Neural progenitor cell (in vitro differentiated cells): ENCODE results near the gene ABHD11. TPM values are rescaled to one million over a fixed set of nuclear protein-coding genes. Genes with fewer than 3 reads are reported as not detected.
A peak's percentile ranks its signal among the peaks of the same experiment; 100 is the strongest.

ENCODE experiments used
- DNase-seq: peaks from one replicate; pipeline ENCODE4 v3.0.0-alpha.2; 2016; ENCODE audit warnings: low spot score
- H2AFZ ChIP-seq: fragments of 200-600 bp; sonication (generic); replicated peaks from 2 replicates; pipeline ENCODE4 v1.6.1; 2016; ENCODE audit warnings: antibody characterized with exemption
- H3F3A ChIP-seq: fragments of 200-600 bp; sonication (generic); 2 replicates; pipeline ENCODE4 v1.6.1; 2016; ENCODE audit warnings: antibody characterized with exemption, low read depth
- H3K27ac ChIP-seq: fragments of 200-600 bp; sonication (generic); 2 replicates; pipeline ENCODE4 v1.5.1; 2016; ENCODE audit warnings: mild to moderate bottlenecking
- H3K27me3 ChIP-seq: fragments of 200-600 bp; sonication (generic); 2 replicates; pipeline ENCODE4 v1.6.1; 2016; ENCODE audit warnings: mild to moderate bottlenecking, moderate library complexity
- H3K36me3 ChIP-seq: fragments of 200-600 bp; sonication (generic); 2 replicates; pipeline ENCODE4 v1.5.1; 2016
- H3K4me1 ChIP-seq: fragments of 200-600 bp; sonication (generic); 2 replicates; pipeline ENCODE4 v1.6.1; 2016; ENCODE audit warnings: mixed run types
- H3K4me2 ChIP-seq: fragments of 200-600 bp; sonication (generic); 2 replicates; pipeline ENCODE4 v1.6.1; 2016
- H3K4me3 ChIP-seq: fragments of 200-600 bp; sonication (generic); 2 replicates; pipeline ENCODE4 v1.5.1; 2016
- H3K79me2 ChIP-seq: fragments of 200-600 bp; sonication (generic); 2 replicates; pipeline ENCODE4 v1.6.1; 2016; ENCODE audit warnings: low read depth
- H3K9ac ChIP-seq: fragments of 200-600 bp; sonication (generic); 2 replicates; pipeline ENCODE4 v1.6.1; 2016
- H3K9me3 ChIP-seq: fragments of 200-600 bp; sonication (generic); 2 replicates; pipeline ENCODE4 v1.5.1; 2016; ENCODE audit warnings: low read depth
- H4K20me1 ChIP-seq: fragments of 200-600 bp; sonication (generic); 2 replicates; pipeline ENCODE4 v1.6.1; 2016; ENCODE audit warnings: low read depth
- H3K27ac Mint-ChIP-seq: 3 replicates; pipeline ENCODE4 v1.8.0; 2021; ENCODE audit warnings: mixed read lengths
- H3K27me3 Mint-ChIP-seq: 2 replicates; pipeline ENCODE4 v1.8.0; 2022; ENCODE audit warnings: low read depth, mild to moderate bottlenecking, inconsistent platforms, moderate library complexity, mixed read lengths; ENCODE audit not compliant: insufficient read depth
- H3K36me3 Mint-ChIP-seq: 3 replicates; pipeline ENCODE4 v1.8.0; 2021; ENCODE audit warnings: mixed read lengths
- H3K4me1 Mint-ChIP-seq: 3 replicates; pipeline ENCODE4 v1.8.0; 2021; ENCODE audit warnings: mixed read lengths
- H3K4me3 Mint-ChIP-seq: 3 replicates; pipeline ENCODE4 v1.8.0; 2021; ENCODE audit warnings: mild to moderate bottlenecking, moderate library complexity, mixed read lengths
- H3K9me3 Mint-ChIP-seq: 3 replicates; pipeline ENCODE4 v1.8.0; 2020; ENCODE audit warnings: mixed read lengths
- CTCF ChIP-seq: fragments of 200-600 bp; sonication (generic); IDR thresholded peaks from 2 replicates; pipeline ENCODE4 v1.5.1; 2017; ENCODE audit warnings: antibody characterized with exemption, mild to moderate bottlenecking
- EZH2 ChIP-seq: fragments of 200-600 bp; sonication (generic); IDR thresholded peaks from 2 replicates; pipeline ENCODE4 v1.6.1; 2017; ENCODE audit warnings: antibody characterized with exemption, mild to moderate bottlenecking, moderate library complexity
- EZH2phosphoT487 ChIP-seq: fragments of 200-600 bp; sonication (generic); IDR thresholded peaks from 2 replicates; pipeline ENCODE4 v1.6.1; 2017; ENCODE audit warnings: antibody characterized with exemption
- total RNA-seq: library from RNA; depleted of rRNA; stranded (reverse); fragments of >200 nt; gene quantifications from 2 replicates; pipeline ENCODE4 v1.2.3, GENCODE V29; 2015; ENCODE audit warnings: low replicate concordance

Gene ABHD11
- total RNA-seq, 1 donor from 2014 or later: 9.3 TPM

DNA sequence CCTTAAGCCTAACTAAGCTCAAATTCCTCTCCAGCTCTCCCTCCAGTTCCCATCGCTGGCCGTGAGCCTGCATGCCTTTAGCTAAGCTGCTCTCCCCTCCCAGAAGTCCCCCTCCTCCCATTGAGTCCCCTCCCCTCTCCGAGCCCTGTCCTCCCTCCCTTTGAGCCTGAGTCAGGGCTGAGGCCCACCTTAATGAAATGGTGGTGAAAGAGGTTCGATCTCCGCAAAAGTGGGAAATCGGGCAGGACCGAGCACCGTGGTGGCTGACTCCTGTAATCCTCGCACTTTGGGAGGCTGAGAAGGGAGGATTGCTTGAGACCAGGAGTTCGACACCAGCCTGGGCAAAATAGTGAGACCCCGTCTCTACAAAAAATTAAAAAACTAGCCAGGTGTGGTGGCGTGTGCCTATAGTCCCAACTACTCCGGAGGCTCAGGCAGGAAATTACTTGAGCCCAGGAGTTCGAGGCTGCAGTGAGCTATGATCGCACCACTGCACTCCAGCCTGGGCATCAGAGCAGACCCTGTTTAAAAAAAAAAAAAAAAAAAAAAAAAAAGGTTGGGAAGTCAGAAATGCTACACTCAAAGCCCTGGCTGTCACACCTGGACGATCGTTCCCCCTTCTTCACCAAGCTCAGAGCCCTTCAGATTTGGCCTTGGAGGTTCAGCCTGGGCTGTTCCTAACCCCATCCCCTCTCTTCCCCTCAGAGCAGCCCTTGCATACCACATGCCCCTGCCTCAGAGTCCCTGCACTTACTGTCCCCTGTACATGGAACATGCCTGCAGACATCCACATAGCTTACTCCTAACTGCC, 32.5 kb upstream of the ABHD11 start:
- DNase-seq: no peak
- Histone ChIP-seq H3K79me2 (no peaks in the 10 kb centered on the region), H3K27ac (no peak overlapping the region), H2AFZ (peak overlapping the region; percentile 97), H3K9me3 (no peaks in the 10 kb centered on the region), H3K4me1 (peaks cover 5% of the 10 kb centered on the region), H3K36me3 (no peaks in the 10 kb centered on the region), H4K20me1 (no peaks in the 10 kb centered on the region), H3K4me3 (peak overlapping the region; percentile 65), H3K4me2 (peak overlapping the region; percentile 87), H3F3A (peaks cover 19% of the 10 kb centered on the region), H3K9ac (no peak overlapping the region), H3K27me3 (peaks cover 25% of the 10 kb centered on the region)
- H3K9me3 Mint-ChIP-seq: no peaks in the 10 kb centered on the region
- peak overlapping the region; percentile 94 for H3K27ac Mint-ChIP-seq
- peak overlapping the region; percentile 79 for H3K4me3 Mint-ChIP-seq
- peaks cover 3% of the 10 kb centered on the region for H3K36me3 Mint-ChIP-seq
- TF ChIP-seq EZH2phosphoT487 (no peak), EZH2 (no peak), CTCF (no peak)
- peaks cover 8% of the 10 kb centered on the region for H3K4me1 Mint-ChIP-seq
- peaks cover 15% of the 10 kb centered on the region for H3K27me3 Mint-ChIP-seq

DNA sequence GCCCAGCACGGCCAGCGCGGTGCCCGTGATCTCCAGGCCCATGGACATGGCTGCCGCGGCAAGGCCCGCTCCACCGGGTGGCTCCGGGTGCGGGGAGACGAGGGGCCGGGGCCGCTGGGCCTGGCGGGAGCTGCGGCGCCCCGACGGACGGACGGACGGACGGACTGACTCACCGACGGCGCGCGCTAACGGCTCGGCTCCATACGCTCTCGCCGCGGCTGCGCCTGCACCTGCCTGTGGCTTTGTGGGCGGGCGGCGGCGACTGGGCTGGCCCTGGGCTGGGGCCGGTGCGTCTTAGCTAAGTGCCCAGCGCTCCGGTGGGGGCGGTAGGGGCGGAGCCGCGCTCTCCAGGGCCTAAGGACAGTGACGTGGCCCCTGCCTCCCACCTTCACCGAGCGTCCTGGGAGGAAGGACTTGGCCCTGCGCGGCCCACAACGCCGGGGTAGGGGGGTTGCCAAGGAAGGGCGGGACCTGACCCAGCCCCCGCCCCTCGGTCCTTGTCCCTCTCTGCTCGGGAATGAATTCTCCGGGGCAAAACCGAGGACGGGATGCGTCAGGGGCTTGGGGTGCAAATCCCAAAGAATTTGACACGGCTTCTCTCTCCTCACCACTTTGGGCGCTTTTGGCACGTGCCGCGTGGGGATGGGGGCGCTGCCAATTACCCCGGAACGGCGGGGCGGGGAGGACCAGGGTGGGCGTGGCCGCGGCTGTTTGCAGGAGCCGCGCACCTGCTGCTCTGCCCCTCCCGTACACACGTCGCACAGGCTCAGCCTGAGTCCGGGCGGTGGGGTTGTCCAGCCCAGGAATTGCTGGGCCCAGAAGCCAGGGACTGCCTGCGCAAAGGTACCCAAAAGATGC, 31.6 kb upstream of the ABHD11 start, which contains the start of gene CLDN3:
Gene CLDN3 (minus strand): TSS at position 269 of the 858 bp plus-strand sequence. CDS start 221 bp downstream, at position 48.
- Histone ChIP-seq H3K4me3 (peak within 1 kb of the TSS; percentile 65), H3K9ac (no peak within 1 kb of the TSS), H3K27ac (no peak within 1 kb of the TSS), H3F3A (peaks cover 19% of the 10 kb centered on the region), H3K79me2 (no peaks in the 10 kb centered on the region), H3K4me2 (peak within 1 kb of the TSS; percentile 87), H3K4me1 (peaks cover 5% of the 10 kb centered on the region), H4K20me1 (no peaks in the 10 kb centered on the region), H2AFZ (peak within 1 kb of the TSS; percentile 97), H3K36me3 (no peaks in the 10 kb centered on the region), H3K27me3 (peaks cover 25% of the 10 kb centered on the region), H3K9me3 (no peaks in the 10 kb centered on the region)
- Mint-ChIP-seq H3K36me3 (peaks cover 3% of the 10 kb centered on the region), H3K9me3 (no peaks in the 10 kb centered on the region), H3K27me3 (peaks cover 15% of the 10 kb centered on the region), H3K27ac (no peak within 1 kb of the TSS), H3K4me3 (peak within 1 kb of the TSS; percentile 79), H3K4me1 (peaks cover 8% of the 10 kb centered on the region)
- no peak for TF ChIP-seq CTCF
- TF ChIP-seq EZH2: peak; percentile 28
- no peak for TF ChIP-seq EZH2phosphoT487
- peak; percentile 88 for DNase-seq

DNA sequence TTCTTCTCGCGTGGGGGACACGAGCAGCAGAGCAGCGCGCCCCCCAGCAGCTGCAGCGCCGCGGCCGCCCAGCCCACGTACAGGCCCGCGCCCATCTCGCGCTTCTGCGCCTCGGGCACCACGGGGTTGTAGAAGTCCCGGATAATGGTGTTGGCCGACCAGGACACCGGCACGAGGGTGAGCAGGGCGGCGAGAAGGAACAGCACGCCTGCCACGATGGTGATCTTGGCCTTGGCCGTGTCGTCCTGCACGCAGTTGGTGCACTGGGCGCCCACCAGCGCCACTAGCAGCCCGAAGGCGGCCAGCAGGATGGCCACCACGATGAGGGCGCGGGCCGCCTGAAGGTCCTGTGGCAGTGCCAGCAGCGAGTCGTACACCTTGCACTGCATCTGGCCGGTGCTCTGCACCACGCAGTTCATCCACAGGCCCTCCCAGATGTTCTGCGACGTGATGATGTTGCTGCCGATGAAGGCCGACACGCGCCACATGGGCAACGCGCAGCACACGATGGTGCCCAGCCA, 30.9 kb upstream of the ABHD11 start:
- TF ChIP-seq EZH2phosphoT487: no peak
- no peak for TF ChIP-seq CTCF
- TF ChIP-seq EZH2: no peak
- Mint-ChIP-seq H3K9me3 (no peaks in the 10 kb centered on the region), H3K4me3 (peak overlapping the region; percentile 70), H3K27me3 (peaks cover 15% of the 10 kb centered on the region), H3K27ac (no peak overlapping the region), H3K36me3 (peaks cover 3% of the 10 kb centered on the region), H3K4me1 (peaks cover 8% of the 10 kb centered on the region)
- no peak for DNase-seq
- Histone ChIP-seq H4K20me1 (no peaks in the 10 kb centered on the region), H3K9ac (no peak overlapping the region), H3K79me2 (no peaks in the 10 kb centered on the region), H3K4me1 (peaks cover 5% of the 10 kb centered on the region), H3K4me2 (peak overlapping the region; percentile 87), H3K36me3 (no peaks in the 10 kb centered on the region), H2AFZ (peak overlapping the region; percentile 97), H3K9me3 (no peaks in the 10 kb centered on the region), H3K4me3 (peak overlapping the region; percentile 65), H3K27me3 (peaks cover 25% of the 10 kb centered on the region), H3K27ac (no peak overlapping the region), H3F3A (peaks cover 19% of the 10 kb centered on the region)
